ENCODE data around the gene GSE1. TPM values are rescaled to one million over a fixed set of nuclear protein-coding genes. Genes with fewer than 3 reads are reported as not detected.

GSE1 gene
- total RNA-seq, 4 donors from 2014 or later: 100 to 139 (median 120) TPM

GRCh38 chr16:85661740-85662481 is 48.8 kb downstream of the GSE1 start:
- H3K27ac ChIP-seq: no peak overlapping the region
- H3K4me1 ChIP-seq: peaks cover 0 to 2% (median 0%) of the 10 kb centered on the region in 4 donors
- no peak for DNase-seq
- TF ChIP-seq CTCF (IDR thresholded peaks at IDR 0.05) (no peak), POLR2A (IDR thresholded peaks at IDR 0.05) (no peak), POLR2AphosphoS5 (IDR thresholded peaks at IDR 0.05) (no peak)
- no peak overlapping the region for H3K4me3 ChIP-seq
- intact Hi-C loops (cut with DNase I; ENCODE audit: low total_unique reads) (no loop called here), in situ Hi-C loops (cut with MboI; ENCODE audit: low pct_ligation_motif_present in 1 of 4, low pct_unique_long_range_greater_than_20kb in 1 of 4, low sequenced_read_pairs in 3 of 4) (no loop called here)
- peaks cover 1 to 69% (median 37%) of the 10 kb centered on the region in 4 donors for H3K36me3 ChIP-seq
- no peaks in the 10 kb centered on the region for H3K9me3 ChIP-seq
- WGBS, 2 donors (ENCODE audit: low coverage in 1 of 2): 80 to 94% methylated on average over 2 to 19 of the region's 26 CpGs
- H3K27me3 ChIP-seq: no peaks in the 10 kb centered on the region

GRCh38 chr16:85662482-85662812 is 49.3 kb downstream of the GSE1 start:
- WGBS, 2 donors (ENCODE audit: low coverage in 1 of 2): 88% methylated on average over 2 of the region's 3 CpGs; no CpG with 5 or more reads in 1 of the 2 donors
- no peak overlapping the region for H3K4me3 ChIP-seq
- TF ChIP-seq EP300 (IDR thresholded peaks at IDR 0.05; ENCODE audit: low read depth): no peak
- TF ChIP-seq POLR2AphosphoS5 (IDR thresholded peaks at IDR 0.05): no peak
- TF ChIP-seq POLR2A (IDR thresholded peaks at IDR 0.05): no peak
- no peak for TF ChIP-seq CTCF (IDR thresholded peaks at IDR 0.05)
- intact Hi-C loops (cut with DNase I; ENCODE audit: low total_unique reads) (no loop called here), in situ Hi-C loops (cut with MboI; ENCODE audit: low pct_ligation_motif_present in 1 of 4, low pct_unique_long_range_greater_than_20kb in 1 of 4, low sequenced_read_pairs in 3 of 4) (no loop called here)
- H3K4me1 ChIP-seq: peaks cover 0 to 2% (median 0%) of the 10 kb centered on the region in 4 donors
- H3K36me3 ChIP-seq: peaks cover 1 to 66% (median 34%) of the 10 kb centered on the region in 4 donors
- DNase-seq: no peak
- H3K27ac ChIP-seq: no peak overlapping the region
- H3K9me3 ChIP-seq: no peaks in the 10 kb centered on the region
- H3K27me3 ChIP-seq: no peaks in the 10 kb centered on the region

DNA sequence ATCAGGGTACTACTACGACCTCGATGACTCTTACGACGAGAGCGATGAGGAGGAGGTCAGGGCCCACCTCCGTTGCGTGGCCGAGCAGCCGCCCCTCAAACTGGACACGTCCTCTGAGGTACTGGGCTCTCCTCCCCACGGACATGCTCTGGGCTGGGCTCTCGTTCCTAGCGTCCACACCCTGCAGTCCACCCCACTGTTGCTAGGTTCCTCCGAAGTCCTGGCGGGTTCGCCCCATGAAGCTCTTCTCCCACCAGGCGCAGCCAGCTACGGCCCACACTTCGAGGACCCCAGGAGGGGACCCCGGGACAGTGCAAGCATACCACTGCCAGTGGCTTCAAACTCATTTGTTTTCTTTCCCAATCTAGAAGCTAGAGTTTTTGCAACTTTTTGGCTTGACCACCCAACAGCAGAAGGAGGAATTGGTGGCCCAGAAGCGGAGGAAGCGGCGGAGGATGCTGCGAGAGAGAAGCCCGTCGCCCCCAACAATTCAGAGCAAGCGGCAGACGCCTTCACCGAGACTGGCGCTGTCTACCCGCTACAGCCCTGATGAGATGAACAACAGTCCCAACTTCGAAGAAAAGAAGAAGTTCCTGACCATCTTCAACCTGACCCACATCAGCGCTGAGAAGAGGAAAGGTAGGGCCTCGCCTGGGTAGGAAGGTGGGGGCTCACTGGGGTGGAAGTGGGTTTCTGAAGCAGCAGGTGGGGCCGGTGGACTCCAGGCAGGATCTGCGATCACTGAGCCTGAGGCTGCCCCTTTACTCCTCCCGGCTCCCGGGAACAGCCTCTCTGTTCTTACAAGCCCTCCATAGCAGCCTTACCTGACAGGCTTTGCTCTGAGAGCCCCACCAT is 50.1 kb downstream of the GSE1 start:
- no peak for TF ChIP-seq CTCF (IDR thresholded peaks at IDR 0.05)
- TF ChIP-seq POLR2A (IDR thresholded peaks at IDR 0.05): no peak
- TF ChIP-seq POLR2AphosphoS5 (IDR thresholded peaks at IDR 0.05): no peak
- no peak for TF ChIP-seq EP300 (IDR thresholded peaks at IDR 0.05; ENCODE audit: low read depth)
- peaks cover 0 to 61% (median 31%) of the 10 kb centered on the region in 4 donors for H3K36me3 ChIP-seq
- WGBS, 2 donors (ENCODE audit: low coverage in 1 of 2): 93 to 100% methylated on average over 1 to 38 of the region's 38 CpGs
- peaks cover 0 to 2% (median 0%) of the 10 kb centered on the region in 4 donors for H3K4me1 ChIP-seq
- H3K4me3 ChIP-seq: no peak overlapping the region
- no peaks in the 10 kb centered on the region for H3K27me3 ChIP-seq
- DNase-seq: no peak
- H3K9me3 ChIP-seq: no peaks in the 10 kb centered on the region
- intact Hi-C loops (cut with DNase I; ENCODE audit: low total_unique reads): no loop called here
- in situ Hi-C loops (cut with MboI; ENCODE audit: low pct_ligation_motif_present in 1 of 4, low pct_unique_long_range_greater_than_20kb in 1 of 4, low sequenced_read_pairs in 3 of 4): no loop called here
- peak overlapping the region in 1 of 4 donors; percentile 20 for H3K27ac ChIP-seq

DNA sequence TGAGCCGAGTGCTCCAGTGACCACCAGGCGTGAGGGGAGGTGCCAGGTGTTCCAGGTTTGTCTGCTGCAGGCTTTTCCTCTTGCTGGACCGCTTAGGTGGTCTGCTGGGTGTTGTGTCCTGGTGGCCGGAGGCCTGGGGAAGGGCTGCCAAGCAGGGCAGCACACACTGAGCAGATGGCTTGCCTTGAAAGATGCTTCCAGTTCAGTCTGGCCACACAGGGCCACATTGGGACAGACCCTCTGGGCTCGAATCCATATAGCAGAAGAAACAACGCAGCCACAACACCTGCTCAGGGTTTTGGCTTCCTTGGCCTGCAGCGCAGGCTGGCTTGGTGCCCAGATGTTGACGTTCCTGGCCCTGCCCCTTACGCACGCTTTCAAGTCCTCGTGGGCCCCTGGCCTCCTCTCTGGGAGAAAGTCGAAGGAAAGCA is 50.8 kb downstream of the GSE1 start:
- 40 to 47% methylated on average over 1 to 12 of the region's 12 CpGs for WGBS, 2 donors (ENCODE audit: low coverage in 1 of 2)
- H3K27me3 ChIP-seq: no peaks in the 10 kb centered on the region
- H3K4me3 ChIP-seq: no peak overlapping the region
- peak overlapping the region in 1 of 4 donors; percentile 20 for H3K27ac ChIP-seq
- no peaks in the 10 kb centered on the region for H3K9me3 ChIP-seq
- in situ Hi-C loops (cut with MboI; ENCODE audit: low pct_ligation_motif_present in 1 of 4, low pct_unique_long_range_greater_than_20kb in 1 of 4, low sequenced_read_pairs in 3 of 4): no loop called here
- H3K4me1 ChIP-seq: peaks cover 0 to 2% (median 0%) of the 10 kb centered on the region in 4 donors
- intact Hi-C loops (cut with DNase I; ENCODE audit: low total_unique reads): no loop called here
- H3K36me3 ChIP-seq: peaks cover 0 to 63% (median 34%) of the 10 kb centered on the region in 4 donors
- no peak for TF ChIP-seq CTCF (IDR thresholded peaks at IDR 0.05)
- TF ChIP-seq POLR2AphosphoS5 (IDR thresholded peaks at IDR 0.05): no peak
- TF ChIP-seq POLR2A (IDR thresholded peaks at IDR 0.05): no peak
- no peak for TF ChIP-seq EP300 (IDR thresholded peaks at IDR 0.05; ENCODE audit: low read depth)
- peak; percentile 55 for DNase-seq
